ENCODE measurements around the gene LPGAT1. TPM values are rescaled to one million over a fixed set of nuclear protein-coding genes. Genes with fewer than 3 reads are reported as not detected.
"Not testable (repeated sequence)": the region's sequence is repeated elsewhere in the genome, so short reads cannot be mapped to it uniquely, and the experiment has no call there.

The LPGAT1 gene
- total and polyA plus RNA-seq, 2 of the 13 experiments (the other 11 are each of a cell fraction or from before 2014, with no cell fraction given), result 12.1 to 48.3 TPM

DNA sequence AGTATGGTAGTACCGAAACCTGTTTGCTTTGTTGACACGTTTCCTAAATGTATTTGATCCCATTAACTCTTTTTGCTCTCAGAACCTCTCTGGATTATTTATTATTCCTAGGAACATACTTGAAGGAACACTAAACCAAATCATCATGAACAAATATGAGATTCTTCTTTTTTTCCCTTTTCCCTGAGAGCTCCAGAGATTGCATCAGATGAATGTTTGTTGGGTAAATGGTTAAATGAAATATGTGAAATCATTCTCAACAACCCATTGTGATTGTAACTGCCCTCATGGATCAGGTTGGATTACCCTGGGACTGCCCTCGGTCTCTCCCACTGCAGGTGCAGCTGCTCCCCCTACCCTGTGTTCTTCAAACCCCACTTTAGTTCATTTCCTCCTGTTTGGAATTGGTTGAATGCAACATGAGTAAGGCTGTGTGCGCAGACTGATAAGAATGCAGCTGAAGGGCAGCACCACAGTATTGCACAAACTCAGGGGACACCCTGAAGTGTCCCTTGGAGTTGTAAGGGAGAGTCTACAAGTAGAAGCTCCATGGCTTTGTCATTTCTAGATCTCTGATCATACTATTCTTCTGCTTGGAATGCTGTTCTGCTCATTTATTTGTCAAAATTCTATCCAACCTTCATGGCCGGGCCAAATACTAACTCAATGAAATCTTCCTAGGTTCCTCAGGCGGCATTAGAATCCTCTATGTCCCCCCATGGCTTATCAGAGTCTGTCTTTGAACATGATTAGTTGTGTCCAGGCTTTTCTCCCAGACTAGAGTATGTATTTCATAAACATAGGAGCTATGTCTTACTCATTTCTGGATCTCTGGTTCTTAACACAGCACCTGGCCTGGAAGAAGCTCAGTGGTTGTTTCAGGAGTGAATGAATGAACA lies 108.0 kb downstream of the LPGAT1 start (continued):
- TF ChIP-seq ZNF605 (CRISPR knock-in tag; IDR thresholded peaks at IDR 0.05) (no peak), KDM5A (IDR thresholded peaks at IDR 0.05; ENCODE audit: borderline replicate concordance, low read length) (no peak), NCOA5 (CRISPR knock-in tag; IDR thresholded peaks at IDR 0.05) (no peak), ZNF841 (CRISPR knock-in tag; IDR thresholded peaks at IDR 0.05; ENCODE audit: borderline replicate concordance) (no peak), HOXA9 (CRISPR knock-in tag; IDR thresholded peaks at IDR 0.05; ENCODE audit: borderline replicate concordance) (no peak), ETV5 (CRISPR knock-in tag; IDR thresholded peaks at IDR 0.05; ENCODE audit: borderline replicate concordance) (no peak), TP53 (CRISPR knock-in tag; conservative IDR thresholded peaks at IDR 0.05) (no peak), JUND (CRISPR knock-in tag; IDR thresholded peaks at IDR 0.05) (no peak), ZSCAN12 (CRISPR knock-in tag; IDR thresholded peaks at IDR 0.05) (no peak), ZNF768 (CRISPR knock-in tag; IDR thresholded peaks at IDR 0.05) (no peak)
- TF ChIP-seq, protein P1, sequence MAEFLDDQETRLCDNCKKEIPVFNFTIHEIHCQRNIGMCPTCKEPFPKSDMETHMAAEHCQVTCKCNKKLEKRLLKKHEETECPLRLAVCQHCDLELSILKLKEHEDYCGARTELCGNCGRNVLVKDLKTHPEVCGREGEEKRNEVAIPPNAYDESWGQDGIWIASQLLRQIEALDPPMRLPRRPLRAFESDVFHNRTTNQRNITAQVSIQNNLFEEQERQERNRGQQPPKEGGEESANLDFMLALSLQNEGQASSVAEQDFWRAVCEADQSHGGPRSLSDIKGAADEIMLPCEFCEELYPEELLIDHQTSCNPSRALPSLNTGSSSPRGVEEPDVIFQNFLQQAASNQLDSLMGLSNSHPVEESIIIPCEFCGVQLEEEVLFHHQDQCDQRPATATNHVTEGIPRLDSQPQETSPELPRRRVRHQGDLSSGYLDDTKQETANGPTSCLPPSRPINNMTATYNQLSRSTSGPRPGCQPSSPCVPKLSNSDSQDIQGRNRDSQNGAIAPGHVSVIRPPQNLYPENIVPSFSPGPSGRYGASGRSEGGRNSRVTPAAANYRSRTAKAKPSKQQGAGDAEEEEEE (CRISPR knock-in tag; IDR thresholded peaks at IDR 0.05; ENCODE audit: borderline replicate concordance), result no peak
- TF ChIP-seq, protein P2, sequence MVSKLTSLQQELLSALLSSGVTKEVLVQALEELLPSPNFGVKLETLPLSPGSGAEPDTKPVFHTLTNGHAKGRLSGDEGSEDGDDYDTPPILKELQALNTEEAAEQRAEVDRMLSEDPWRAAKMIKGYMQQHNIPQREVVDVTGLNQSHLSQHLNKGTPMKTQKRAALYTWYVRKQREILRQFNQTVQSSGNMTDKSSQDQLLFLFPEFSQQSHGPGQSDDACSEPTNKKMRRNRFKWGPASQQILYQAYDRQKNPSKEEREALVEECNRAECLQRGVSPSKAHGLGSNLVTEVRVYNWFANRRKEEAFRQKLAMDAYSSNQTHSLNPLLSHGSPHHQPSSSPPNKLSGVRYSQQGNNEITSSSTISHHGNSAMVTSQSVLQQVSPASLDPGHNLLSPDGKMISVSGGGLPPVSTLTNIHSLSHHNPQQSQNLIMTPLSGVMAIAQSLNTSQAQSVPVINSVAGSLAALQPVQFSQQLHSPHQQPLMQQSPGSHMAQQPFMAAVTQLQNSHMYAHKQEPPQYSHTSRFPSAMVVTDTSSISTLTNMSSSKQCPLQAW (CRISPR knock-in tag; IDR thresholded peaks at IDR 0.05), result no peak

DNA sequence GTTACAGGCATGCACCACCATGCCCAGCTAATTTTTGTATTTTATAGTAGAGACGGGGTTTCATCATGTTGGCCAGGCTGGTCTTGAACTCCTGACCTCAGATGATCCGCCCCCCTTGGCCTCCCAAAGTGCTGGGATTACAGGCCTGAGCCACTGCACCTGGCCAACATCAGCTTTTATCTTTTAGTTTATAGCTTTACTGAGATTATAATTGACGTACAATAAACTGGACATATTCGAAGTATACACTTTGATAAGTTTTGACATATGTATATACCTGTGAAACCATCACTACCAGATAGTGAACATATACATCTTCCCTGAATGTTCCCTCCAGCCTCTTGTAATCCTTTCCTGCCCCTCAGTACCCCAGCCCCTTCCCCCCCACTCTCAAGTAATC lies 114.0 kb downstream of the LPGAT1 start:
- ATAC-seq; H3K9ac ChIP-seq (ENCODE audit: insufficient read depth, low read depth, low read length); intact Hi-C loops (cut with micrococcal nuclease; ENCODE audit: unreplicated experiment); H4K20me1 ChIP-seq (ENCODE audit: insufficient read depth, low read length); H3K4me3 ChIP-seq (replicated peaks in 1 of 3; ENCODE audit: insufficient read depth in 1 of 3, low read depth in 2 of 3, low read length in 3 of 3); H3K27ac ChIP-seq (ENCODE audit: extremely low read length, insufficient read depth, low read length); H3K79me2 ChIP-seq (ENCODE audit: insufficient read depth, low read length); H3K9me3 ChIP-seq (ENCODE audit: low read length); in situ Hi-C loops (cut with HindIII; ENCODE audit: extremely low pct_ligation_motif_present, low pct_unique_long_range_greater_than_20kb); FAIRE-seq; CTCF ChIA-PET (ENCODE audit: low intra/inter-chr PET ratio, low total read pairs); H3K36me3 ChIP-seq (replicated peaks in 1 of 2; ENCODE audit: control insufficient read depth in 1 of 2, insufficient read depth in 2 of 2, low read length in 2 of 2); BruUV-seq (replicated peaks); POLR2A ChIA-PET; H2AFZ ChIP-seq (ENCODE audit: low read length); H3K4me2 ChIP-seq (ENCODE audit: low read depth, low read length); H3K4me1 ChIP-seq (ENCODE audit: insufficient read depth, low read length); H3K27me3 ChIP-seq (ENCODE audit: control insufficient read depth in 1 of 2, insufficient read depth in 2 of 2, low read length in 2 of 2); DNase-seq (ENCODE audit: low spot score): not testable (repeated sequence)
- 49% methylated on average over 4 of the region's 4 CpGs for WGBS (ENCODE audit: low lambda C conversion rate)

All from HepG2 (cell line).